Hepatocyte (in vitro differentiated cells): ENCODE data around the gene GLIS2. TPM values are rescaled to one million over a fixed set of nuclear protein-coding genes. Genes with fewer than 3 reads are reported as not detected.

Experiments used
- DNase-seq: peaks from one replicate; pipeline ENCODE4 v3.0.0-alpha.2; 2016; ENCODE audit warnings: low spot score
- H2AFZ ChIP-seq: fragments of 200-600 bp; sonication (generic); 2 replicates; pipeline ENCODE4 v1.6.0; 2016; ENCODE audit warnings: antibody characterized with exemption, mild to moderate bottlenecking
- H3K27ac ChIP-seq: fragments of 200-600 bp; sonication (generic); 2 replicates; pipeline ENCODE4 v1.5.1; 2016; ENCODE audit warnings: mild to moderate bottlenecking
- H3K27me3 ChIP-seq: fragments of 200-600 bp; sonication (generic); 2 replicates; pipeline ENCODE4 v1.6.1; 2016
- H3K36me3 ChIP-seq: fragments of 200-600 bp; sonication (generic); replicated peaks from 2 replicates; pipeline ENCODE4 v1.5.1; 2016; ENCODE audit warnings: low read depth; ENCODE audit not compliant: insufficient read depth
- H3K4me1 ChIP-seq: fragments of 200-600 bp; sonication (generic); 2 replicates; pipeline ENCODE4 v1.5.1; 2016; ENCODE audit warnings: mild to moderate bottlenecking, moderate library complexity; ENCODE audit not compliant: insufficient read depth
- H3K4me2 ChIP-seq: fragments of 200-600 bp; sonication (generic); 2 replicates; pipeline ENCODE4 v1.6.0; 2016
- H3K4me3 ChIP-seq: fragments of 200-600 bp; sonication (generic); 2 replicates; pipeline ENCODE4 v1.5.1; 2016; ENCODE audit warnings: mild to moderate bottlenecking
- H3K79me2 ChIP-seq: fragments of 200-600 bp; sonication (generic); 2 replicates; pipeline ENCODE4 v1.6.0; 2017; ENCODE audit warnings: mild to moderate bottlenecking
- H3K9me2 ChIP-seq: fragments of 200-600 bp; sonication (generic); replicated peaks from 2 replicates; pipeline ENCODE4 v1.6.0; 2017; ENCODE audit warnings: mild to moderate bottlenecking; ENCODE audit not compliant: insufficient read depth
- H3K9me3 ChIP-seq: fragments of 200-600 bp; sonication (generic); 2 replicates; pipeline ENCODE4 v1.5.1; 2016; ENCODE audit warnings: low read depth, mild to moderate bottlenecking
- H4K20me1 ChIP-seq: fragments of 200-600 bp; sonication (generic); 2 replicates; pipeline ENCODE4 v1.6.0; 2016; ENCODE audit warnings: mild to moderate bottlenecking; ENCODE audit not compliant: insufficient read depth, poor library complexity, severe bottlenecking
- CTCF ChIP-seq: fragments of 200-600 bp; sonication (generic); IDR thresholded peaks from 2 replicates; pipeline ENCODE4 v1.5.1; 2016; ENCODE audit warnings: antibody characterized with exemption, mild to moderate bottlenecking; ENCODE audit not compliant: poor library complexity
- EZH2 ChIP-seq: fragments of 200-600 bp; sonication (generic); IDR thresholded peaks from 2 replicates; pipeline ENCODE4 v1.6.1; 2016; ENCODE audit warnings: antibody characterized with exemption, mild to moderate bottlenecking, borderline replicate concordance
- EZH2phosphoT487 ChIP-seq: fragments of 200-600 bp; sonication (generic); IDR thresholded peaks from one replicate; pipeline ENCODE4 v1.6.1; 2018; ENCODE audit warnings: antibody characterized with exemption, mild to moderate bottlenecking, low read depth, moderate library complexity; ENCODE audit not compliant: unreplicated experiment, severe bottlenecking
- WGBS: methylation state at CpG from one replicate; pipeline ENCODE4 v1.1.6; 2016; ENCODE audit warnings: low lambda C conversion rate; ENCODE audit errors: missing lambda C conversion rate; 5-methylcytosine and 5-hydroxymethylcytosine counted together
- polyA plus RNA-seq: library from polyadenylated mRNA; unstranded; fragments of >200 nt; fragmentation: Nextera tagmentation; extraction: Ambion mirVana; gene quantifications from 2 replicates; pipeline ENCODE4 v1.2.1, GENCODE V29; 2016
- total RNA-seq: library from RNA; depleted of rRNA; stranded (reverse); fragments of >200 nt; gene quantifications from 2 replicates; pipeline ENCODE4 v1.2.3, GENCODE V29; 2014

Gene GLIS2
- total and polyA plus RNA-seq, 2 experiments from 2014 or later = 3.6 to 11.3 TPM

- H4K20me1 ChIP-seq = peaks cover 27% of the 10 kb centered on the region
Measured at GRCh38 chr16:4373356-4373908, 57.6 kb downstream of the GLIS2 start.

GRCh38 chr16:4373909-4374742 is 58.3 kb downstream of the GLIS2 start:
- Histone ChIP-seq H3K9me3 (no peaks in the 10 kb centered on the region), H3K27ac (peak overlapping the region; percentile 95), H2AFZ (no peak overlapping the region), H3K4me2 (peak overlapping the region; percentile 97), H3K4me3 (peak overlapping the region; percentile 34), H3K27me3 (no peaks in the 10 kb centered on the region), H4K20me1 (peaks cover 27% of the 10 kb centered on the region), H3K4me1 (peaks cover 57% of the 10 kb centered on the region), H3K79me2 (peaks cover 59% of the 10 kb centered on the region), H3K36me3 (no peaks in the 10 kb centered on the region), H3K9me2 (no peaks in the 10 kb centered on the region)
- DNase-seq = peak; percentile 87
- 17% methylated on average over 28 of the region's 30 CpGs for WGBS
- TF ChIP-seq EZH2 (no peak), CTCF (no peak), EZH2phosphoT487 (no peak)

More at GRCh38 chr16:4373356-4373908, 57.6 kb downstream of the GLIS2 start:
- H3K4me2 ChIP-seq = peak overlapping the region; percentile 97
- H3K4me3 ChIP-seq = peak overlapping the region; percentile 34
- H3K4me1 ChIP-seq = peaks cover 57% of the 10 kb centered on the region
- no peak for TF ChIP-seq EZH2phosphoT487
- TF ChIP-seq EZH2 = no peak
- no peak for TF ChIP-seq CTCF
- H3K9me3 ChIP-seq = no peaks in the 10 kb centered on the region
- DNase-seq = no peak
- no peak overlapping the region for H2AFZ ChIP-seq
- H3K27me3 ChIP-seq = no peaks in the 10 kb centered on the region
- no peaks in the 10 kb centered on the region for H3K36me3 ChIP-seq
- no peaks in the 10 kb centered on the region for H3K9me2 ChIP-seq
- H3K27ac ChIP-seq = peak overlapping the region; percentile 95
- WGBS = 48% methylated on average over 9 of the region's 9 CpGs
- H3K79me2 ChIP-seq = peaks cover 56% of the 10 kb centered on the region

GRCh38 chr16:4375717-4376116 is 59.9 kb downstream of the GLIS2 start:
- WGBS = 94% methylated on average over 15 of the region's 15 CpGs
- Histone ChIP-seq H3K36me3 (no peaks in the 10 kb centered on the region), H3K27ac (peak overlapping the region; percentile 95), H3K4me2 (peak overlapping the region; percentile 66), H3K4me1 (peaks cover 57% of the 10 kb centered on the region), H3K4me3 (no peak overlapping the region), H4K20me1 (peaks cover 40% of the 10 kb centered on the region), H3K79me2 (peaks cover 59% of the 10 kb centered on the region), H2AFZ (no peak overlapping the region), H3K27me3 (no peaks in the 10 kb centered on the region), H3K9me3 (no peaks in the 10 kb centered on the region), H3K9me2 (no peaks in the 10 kb centered on the region)
- TF ChIP-seq EZH2 (no peak), EZH2phosphoT487 (no peak), CTCF (no peak)
- no peak for DNase-seq
